HG02884 (cell line): ENCODE results near the gene RCBTB2.
"Not testable (repeated sequence)": the region's sequence is repeated elsewhere in the genome, so short reads cannot be mapped to it uniquely, and the experiment has no call there.

Source experiments
- ATAC-seq: cut with Tn5 transposase; IDR thresholded peaks from one replicate; pipeline ENCODE4 v1.9.1; 2021; ENCODE audit warnings: mild to moderate bottlenecking, moderate library complexity; ENCODE audit not compliant: unreplicated experiment

The RCBTB2 gene

GRCh38 chr13:48457578-48458242 lies 75.2 kb downstream of the RCBTB2 start:
- ATAC-seq = no peak

DNA sequence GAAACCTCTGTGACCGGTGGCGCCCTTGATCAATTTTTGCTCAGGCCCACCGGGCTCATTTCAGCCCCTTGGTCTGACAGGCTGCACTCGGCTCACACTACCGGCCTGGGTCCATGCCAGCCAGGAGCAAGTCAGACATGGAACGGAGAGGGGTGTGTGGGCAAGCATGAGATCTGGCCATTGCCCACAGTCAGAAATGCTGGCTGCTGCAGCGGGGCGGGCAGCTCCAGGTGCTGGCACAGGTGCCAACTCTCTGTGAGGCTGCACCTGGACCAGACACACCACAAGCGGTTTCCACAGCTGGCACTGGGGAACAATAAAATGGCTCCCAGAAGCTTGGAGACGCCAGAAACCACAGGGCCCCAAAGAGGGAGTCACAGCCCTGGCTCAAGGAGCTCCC lies 76.3 kb downstream of the RCBTB2 start:
- ATAC-seq = no peak

- ATAC-seq = not testable (repeated sequence)
Measured at GRCh38 chr13:48451196-48451595, 81.7 kb downstream of the RCBTB2 start.

GRCh38 chr13:48449656-48450055 lies 83.2 kb downstream of the RCBTB2 start:
- ATAC-seq = no peak

DNA sequence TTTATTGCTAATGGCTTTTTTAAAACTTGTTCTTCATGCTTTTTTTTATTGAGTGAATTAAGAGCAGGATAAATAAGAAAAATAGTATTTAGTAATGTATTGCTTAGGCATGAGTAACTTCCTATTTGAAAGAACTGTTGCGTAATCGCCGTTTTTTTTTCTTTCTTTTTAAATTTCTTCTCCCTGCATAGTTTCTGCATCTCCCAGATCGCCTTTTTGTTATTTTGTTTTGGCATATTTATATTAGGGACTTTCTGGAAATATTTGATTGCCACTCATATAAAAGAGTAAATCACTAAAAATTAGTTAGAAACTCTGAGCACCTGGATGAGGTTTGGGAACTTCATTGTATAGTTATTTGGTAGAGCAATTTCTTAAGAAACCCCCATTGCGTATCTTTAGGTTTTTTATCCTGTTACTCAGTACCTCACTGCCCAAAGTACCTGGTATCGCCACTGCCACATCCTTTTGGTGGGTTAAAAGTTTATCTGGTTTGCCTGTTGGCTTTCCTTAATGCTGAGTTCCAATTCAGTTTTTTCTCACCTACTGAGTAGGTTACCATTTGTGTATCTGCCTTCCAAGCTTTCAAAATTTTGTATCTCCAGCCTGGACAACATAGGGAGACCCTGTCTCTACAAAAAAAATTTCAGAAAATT lies 83.8 kb downstream of the RCBTB2 start:
- ATAC-seq = no peak

GRCh38 chr13:48448285-48448958 lies 84.5 kb downstream of the RCBTB2 start:
- ATAC-seq = no peak

- no peak for ATAC-seq
Measured at GRCh38 chr13:48446464-48446863, 86.4 kb downstream of the RCBTB2 start.

- no peak for ATAC-seq
Measured at GRCh38 chr13:48443442-48444208, 89.3 kb downstream of the RCBTB2 start.
